HL-60 (cell line): ENCODE data around the gene SMCO4.

Experiments used
- DNase-seq, 2 experiments: peaks; one replicate each; pipeline ENCODE4 v3.0.0-alpha.2; 2010 to 2020; ENCODE audit warnings: low read depth in 1 of 2, low spot score in 1 of 2
- H3K27ac ChIP-seq: fragments of 250-450 bp; sonication (Bioruptor Pico); replicated peaks from 2 replicates; pipeline ENCODE4 v1.5.1; 2020; ENCODE audit warnings: mild to moderate bottlenecking, moderate library complexity
- H3K27me3 ChIP-seq: fragments of 250-450 bp; sonication (Bioruptor Pico); 2 replicates; pipeline ENCODE4 v1.5.1; 2021; ENCODE audit warnings: mild to moderate bottlenecking, moderate library complexity; ENCODE audit not compliant: insufficient read depth, poor library complexity, severe bottlenecking
- H3K4me3 ChIP-seq: replicated peaks from 2 replicates; pipeline ENCODE4 v1.5.1; 2011; ENCODE audit warnings: mild to moderate bottlenecking, control low read depth, low read length; ENCODE audit not compliant: insufficient read depth
- CTCF ChIP-seq: IDR thresholded peaks from one replicate; pipeline ENCODE4 v1.5.1; 2011; ENCODE audit warnings: low read length, control low read depth, inconsistent platforms; ENCODE audit not compliant: insufficient read depth
- GABPA ChIP-seq: IDR thresholded peaks from 2 replicates; pipeline ENCODE4 v1.6.1; 2012; ENCODE audit warnings: low read depth
- POLR2AphosphoS5 ChIP-seq: IDR thresholded peaks from 2 replicates; pipeline ENCODE4 v1.6.1; 2012; ENCODE audit warnings: low read depth
- SPI1 ChIP-seq: IDR thresholded peaks from 2 replicates; pipeline ENCODE4 v1.6.1; 2012; ENCODE audit warnings: low read depth, mild to moderate bottlenecking, borderline replicate concordance
- TF ChIP-seq, protein P1 (sequence below): IDR thresholded peaks from 2 replicates; pipeline ENCODE4 v1.6.1; 2012; ENCODE audit warnings: low read depth; ENCODE audit not compliant: insufficient replicate concordance

The SMCO4 gene

GRCh38 chr11:93524858-93525257, 18.3 kb downstream of the SMCO4 start:
- no peak for DNase-seq
- no peak for TF ChIP-seq POLR2AphosphoS5
- TF ChIP-seq, protein P1, sequence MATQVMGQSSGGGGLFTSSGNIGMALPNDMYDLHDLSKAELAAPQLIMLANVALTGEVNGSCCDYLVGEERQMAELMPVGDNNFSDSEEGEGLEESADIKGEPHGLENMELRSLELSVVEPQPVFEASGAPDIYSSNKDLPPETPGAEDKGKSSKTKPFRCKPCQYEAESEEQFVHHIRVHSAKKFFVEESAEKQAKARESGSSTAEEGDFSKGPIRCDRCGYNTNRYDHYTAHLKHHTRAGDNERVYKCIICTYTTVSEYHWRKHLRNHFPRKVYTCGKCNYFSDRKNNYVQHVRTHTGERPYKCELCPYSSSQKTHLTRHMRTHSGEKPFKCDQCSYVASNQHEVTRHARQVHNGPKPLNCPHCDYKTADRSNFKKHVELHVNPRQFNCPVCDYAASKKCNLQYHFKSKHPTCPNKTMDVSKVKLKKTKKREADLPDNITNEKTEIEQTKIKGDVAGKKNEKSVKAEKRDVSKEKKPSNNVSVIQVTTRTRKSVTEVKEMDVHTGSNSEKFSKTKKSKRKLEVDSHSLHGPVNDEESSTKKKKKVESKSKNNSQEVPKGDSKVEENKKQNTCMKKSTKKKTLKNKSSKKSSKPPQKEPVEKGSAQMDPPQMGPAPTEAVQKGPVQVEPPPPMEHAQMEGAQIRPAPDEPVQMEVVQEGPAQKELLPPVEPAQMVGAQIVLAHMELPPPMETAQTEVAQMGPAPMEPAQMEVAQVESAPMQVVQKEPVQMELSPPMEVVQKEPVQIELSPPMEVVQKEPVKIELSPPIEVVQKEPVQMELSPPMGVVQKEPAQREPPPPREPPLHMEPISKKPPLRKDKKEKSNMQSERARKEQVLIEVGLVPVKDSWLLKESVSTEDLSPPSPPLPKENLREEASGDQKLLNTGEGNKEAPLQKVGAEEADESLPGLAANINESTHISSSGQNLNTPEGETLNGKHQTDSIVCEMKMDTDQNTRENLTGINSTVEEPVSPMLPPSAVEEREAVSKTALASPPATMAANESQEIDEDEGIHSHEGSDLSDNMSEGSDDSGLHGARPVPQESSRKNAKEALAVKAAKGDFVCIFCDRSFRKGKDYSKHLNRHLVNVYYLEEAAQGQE, result no peak
- TF ChIP-seq GABPA, result no peak
- TF ChIP-seq SPI1, result no peak
- no peak for TF ChIP-seq CTCF
- H3K4me3 ChIP-seq, result no peak overlapping the region
- no peaks in the 10 kb centered on the region for H3K27me3 ChIP-seq
- H3K27ac ChIP-seq, result no peak overlapping the region

- Histone ChIP-seq H3K27ac (no peak overlapping the region), H3K27me3 (no peaks in the 10 kb centered on the region), H3K4me3 (no peak overlapping the region)
- DNase-seq, result no peak
- TF ChIP-seq, protein P1, result no peak
- TF ChIP-seq SPI1 (no peak), POLR2AphosphoS5 (no peak), CTCF (no peak), GABPA (no peak)
Measured at GRCh38 chr11:93524173-93524536, 19.0 kb downstream of the SMCO4 start.

DNA sequence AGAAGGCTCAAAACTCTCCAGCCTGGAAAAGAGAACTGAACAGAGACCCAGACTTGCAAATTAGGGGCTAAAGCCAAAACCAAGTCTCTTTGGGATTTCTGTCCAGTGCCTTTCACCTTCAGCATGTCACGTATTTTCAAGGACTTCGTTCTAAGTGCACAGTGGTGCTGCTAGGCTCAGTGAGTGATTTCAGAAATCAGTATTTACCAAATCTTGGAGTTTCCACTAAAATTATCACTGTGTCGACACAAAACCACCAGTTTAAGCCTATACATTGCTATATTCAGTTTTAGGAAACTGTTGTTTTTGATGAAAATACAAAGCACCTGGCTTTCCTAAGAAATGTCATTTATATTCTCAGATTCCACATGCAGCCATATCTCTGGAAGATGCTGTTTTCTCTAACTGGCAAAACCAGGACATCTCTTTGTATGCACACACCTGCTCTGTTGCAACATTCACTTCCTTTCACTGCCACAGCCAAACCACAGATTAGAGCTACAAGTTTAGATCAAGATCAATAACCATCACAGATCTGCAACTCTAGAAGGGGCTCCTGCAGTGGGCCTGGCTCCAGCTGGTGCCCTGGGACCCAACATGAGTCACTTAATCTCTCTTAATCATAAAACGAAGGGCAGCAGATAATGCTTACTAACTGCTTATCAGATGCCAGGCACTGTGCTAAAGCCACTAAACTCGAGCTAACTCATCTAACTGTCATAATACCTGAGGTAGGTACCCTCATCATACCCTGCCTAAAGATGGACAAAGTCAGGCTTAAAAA, 22.3 kb downstream of the SMCO4 start:
- Histone ChIP-seq H3K27me3 (no peaks in the 10 kb centered on the region), H3K27ac (no peak overlapping the region), H3K4me3 (no peak overlapping the region)
- TF ChIP-seq GABPA, result no peak
- TF ChIP-seq, protein P1, result no peak
- no peak for TF ChIP-seq POLR2AphosphoS5
- TF ChIP-seq SPI1, result no peak
- TF ChIP-seq CTCF, result no peak
- no peak for DNase-seq
